ENCODE data around the gene ZNF335. TPM values are rescaled to one million over a fixed set of nuclear protein-coding genes. Genes with fewer than 3 reads are reported as not detected.
"Not testable (repeated sequence)": the region's sequence is repeated elsewhere in the genome, so short reads cannot be mapped to it uniquely, and the experiment has no call there.

ZNF335 gene
- total RNA-seq, 1 donor from 2014 or later = 37.5 TPM

- peaks cover 4% of the 10 kb centered on the region for H3K9me3 Mint-ChIP-seq
- peaks cover 10% of the 10 kb centered on the region for H3K4me1 Mint-ChIP-seq
- no peak overlapping the region for H3K27ac Mint-ChIP-seq
- H3K27me3 Mint-ChIP-seq = no peaks in the 10 kb centered on the region
- DNase-seq = no peak
- no peaks in the 10 kb centered on the region for H3K36me3 Mint-ChIP-seq (ENCODE audit: low read depth)
- H3K4me3 Mint-ChIP-seq = no peak overlapping the region
- intact Hi-C loops (cut with micrococcal nuclease) = no loop called here
Observed at GRCh38 chr20:45907219-45907948, 64.6 kb downstream of the ZNF335 start.

DNA sequence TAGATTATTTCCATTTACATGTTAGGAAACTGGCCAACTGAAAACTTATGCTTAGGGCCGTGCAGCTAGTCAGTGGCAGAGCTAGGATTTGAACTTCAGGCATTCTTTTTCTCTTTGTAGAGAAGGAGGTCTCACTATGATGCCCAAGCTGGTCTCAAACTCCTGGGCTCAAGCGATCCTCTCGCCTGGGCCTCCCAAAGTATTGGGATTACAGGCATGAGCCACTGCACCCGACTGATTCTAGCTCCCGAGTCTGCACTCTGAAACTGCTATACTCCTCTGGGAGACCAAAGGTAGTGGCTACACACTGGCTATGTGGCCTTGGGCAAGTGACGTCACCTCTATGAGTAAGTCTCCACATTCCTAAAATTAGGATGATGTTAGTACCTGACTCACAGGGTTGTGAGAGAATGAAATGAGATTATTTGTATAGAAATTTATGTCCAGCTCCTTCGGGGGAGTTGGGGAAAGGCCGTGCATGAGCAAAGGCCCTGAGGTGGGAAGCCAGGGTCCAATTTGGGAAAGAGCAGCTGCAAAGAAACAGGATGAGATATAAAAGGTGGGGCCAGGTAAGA lies 66.4 kb downstream of the ZNF335 start:
- Mint-ChIP-seq H3K36me3 (ENCODE audit: low read depth) (no peaks in the 10 kb centered on the region), H3K4me3 (no peak overlapping the region), H3K4me1 (peaks cover 2% of the 10 kb centered on the region), H3K9me3 (peaks cover 2% of the 10 kb centered on the region), H3K27ac (no peak overlapping the region), H3K27me3 (no peaks in the 10 kb centered on the region)
- no peak for DNase-seq
- intact Hi-C loops (cut with micrococcal nuclease) = no loop called here

DNA sequence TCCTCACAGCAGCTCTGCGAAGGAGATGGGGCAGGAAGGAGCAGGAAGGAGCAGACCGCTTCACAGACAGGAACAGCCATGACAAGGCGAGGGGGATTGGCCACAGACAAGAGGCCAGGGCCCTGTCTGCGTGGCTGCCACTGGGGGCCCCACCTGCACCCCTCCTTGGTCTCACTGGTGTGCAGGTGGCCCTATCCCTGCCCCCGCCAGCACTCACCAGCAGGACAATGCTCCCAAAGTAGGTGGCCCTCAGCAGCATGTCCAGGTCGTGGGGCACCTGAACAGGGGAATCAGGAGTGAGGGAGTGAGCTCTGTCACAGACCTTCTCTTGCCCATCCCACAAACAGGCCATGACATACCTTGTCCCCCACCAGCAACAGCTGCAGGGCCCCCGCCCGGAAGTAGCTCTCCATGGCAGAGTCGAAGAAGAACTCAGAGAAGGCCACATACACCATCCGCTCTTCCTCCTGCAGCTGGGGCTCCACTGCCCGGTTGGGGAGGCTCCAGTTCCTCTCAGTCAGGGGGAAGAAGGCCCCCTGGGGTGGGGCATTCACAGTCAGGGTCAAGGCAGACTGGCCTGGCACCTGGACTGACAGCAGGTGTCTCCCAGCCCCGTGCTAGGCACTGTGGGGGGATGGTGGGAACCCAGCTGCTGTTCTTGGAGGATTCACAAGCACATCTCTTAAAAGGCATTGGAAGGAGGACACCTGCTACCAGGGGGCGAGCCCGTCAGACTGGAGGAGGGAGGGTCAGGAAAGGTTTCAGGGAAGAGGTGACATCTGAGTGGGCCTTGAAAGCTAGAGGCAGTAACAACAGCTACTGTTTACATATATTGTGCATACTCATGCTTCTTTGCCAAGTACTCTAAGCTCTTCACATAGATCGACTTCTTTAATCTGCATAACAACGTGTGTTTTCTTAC lies 67.2 kb downstream of the ZNF335 start:
- Mint-ChIP-seq H3K9me3 (no peaks in the 10 kb centered on the region), H3K27ac (no peak overlapping the region), H3K4me1 (no peaks in the 10 kb centered on the region), H3K4me3 (no peak overlapping the region), H3K36me3 (ENCODE audit: low read depth) (no peaks in the 10 kb centered on the region), H3K27me3 (no peaks in the 10 kb centered on the region)
- no peak for DNase-seq
- intact Hi-C loops (cut with micrococcal nuclease) = no loop called here

GRCh38 chr20:45902199-45902701 lies 69.8 kb downstream of the ZNF335 start:
- H3K4me1 Mint-ChIP-seq = no peaks in the 10 kb centered on the region
- no peak for DNase-seq
- no peaks in the 10 kb centered on the region for H3K9me3 Mint-ChIP-seq
- intact Hi-C loops (cut with micrococcal nuclease) = no loop called here
- no peaks in the 10 kb centered on the region for H3K27me3 Mint-ChIP-seq
- H3K36me3 Mint-ChIP-seq (ENCODE audit: low read depth) = peaks cover 5% of the 10 kb centered on the region
- H3K27ac Mint-ChIP-seq = no peak overlapping the region
- H3K4me3 Mint-ChIP-seq = no peak overlapping the region

GRCh38 chr20:45901332-45901731 lies 70.7 kb downstream of the ZNF335 start:
- H3K9me3 Mint-ChIP-seq; intact Hi-C loops (cut with micrococcal nuclease); H3K4me1 Mint-ChIP-seq; H3K27ac Mint-ChIP-seq; H3K4me3 Mint-ChIP-seq; H3K27me3 Mint-ChIP-seq; DNase-seq; H3K36me3 Mint-ChIP-seq (ENCODE audit: low read depth): not testable (repeated sequence)

GRCh38 chr20:45899046-45899835 lies 72.8 kb downstream of the ZNF335 start:
- no peak for DNase-seq
- Mint-ChIP-seq H3K36me3 (ENCODE audit: low read depth) (peaks cover 5% of the 10 kb centered on the region), H3K27ac (peak overlapping the region; percentile 7), H3K9me3 (no peaks in the 10 kb centered on the region), H3K4me1 (no peaks in the 10 kb centered on the region), H3K27me3 (no peaks in the 10 kb centered on the region), H3K4me3 (no peak overlapping the region)
- intact Hi-C loops (cut with micrococcal nuclease) = no loop called here

Other genes with a start within 250 kb of the ZNF335 start
- gene SPINT4, start 249.9 kb downstream of the ZNF335 start, total RNA-seq = not detected in 2 replicates
- not detected in 2 replicates for gene WFDC3, start 180.3 kb downstream of the ZNF335 start, total RNA-seq
- 31.9 and 35.3 TPM in 2 replicates for gene DNTTIP1, start 180.2 kb downstream of the ZNF335 start, total RNA-seq
- gene UBE2C, start 159.6 kb downstream of the ZNF335 start, total RNA-seq = 113 and 115 TPM in 2 replicates
- not detected in 2 replicates for gene TNNC2, start 144.9 kb downstream of the ZNF335 start, total RNA-seq
- 0.47 and 0.89 TPM in 2 replicates for gene SNX21, start 138.4 kb downstream of the ZNF335 start, total RNA-seq
- 27.6 and 28.5 TPM in 2 replicates for gene ACOT8, start 114.8 kb downstream of the ZNF335 start, total RNA-seq
- 5.5 and 6.0 TPM in 2 replicates for gene ZSWIM3, start 114.6 kb downstream of the ZNF335 start, total RNA-seq
- gene ZSWIM1, start 91.0 kb downstream of the ZNF335 start, total RNA-seq = 9.4 and 10.4 TPM in 2 replicates
- 0.47 and 1.8 TPM in 2 replicates for gene SPATA25, start 84.6 kb downstream of the ZNF335 start, total RNA-seq
- gene NEURL2, start 81.0 kb downstream of the ZNF335 start, total RNA-seq = 2.0 and 2.4 TPM in 2 replicates
- 48.7 and 50.8 TPM in 2 replicates for gene CTSA, start 80.9 kb downstream of the ZNF335 start, total RNA-seq
- gene PLTP, start 60.0 kb downstream of the ZNF335 start, total RNA-seq = 3.2 and 4.0 TPM in 2 replicates
- gene PCIF1, start 37.5 kb downstream of the ZNF335 start, total RNA-seq = 26.1 and 27.8 TPM in 2 replicates
- 0.19 and 0.28 TPM in 2 replicates for gene MMP9, start 36.7 kb upstream of the ZNF335 start, total RNA-seq
- not detected in 2 replicates for gene SLC12A5, start 57.0 kb upstream of the ZNF335 start, total RNA-seq
- 27.6 and 30.3 TPM in 2 replicates for gene NCOA5, start 117.8 kb upstream of the ZNF335 start, total RNA-seq
- gene CD40, start 146.1 kb upstream of the ZNF335 start, total RNA-seq = 2.5 and 2.7 TPM in 2 replicates

Data from activated CD4-positive, alpha-beta T cell treated with anti-CD3 and anti-CD28 coated beads, Interleukin-2, amount 10 ng/mL, durations not matched to agents 24 days and 14 days (primary cell).